ENCODE measurements around the gene CWC22. TPM values are rescaled to one million over a fixed set of nuclear protein-coding genes. Genes with fewer than 3 reads are reported as not detected.
"Not testable (repeated sequence)": the region's sequence is repeated elsewhere in the genome, so short reads cannot be mapped to it uniquely, and the experiment has no call there.

Gene CWC22
- total RNA-seq, 4 donors from 2014 or later, result 20.3 to 27.9 (median 25.5) TPM

GRCh38 chr2:180006231-180006630, 866 bp downstream of the CWC22 start:
- Histone ChIP-seq H3K4me1 (peaks cover 13 to 32% (median 21%) of the 10 kb centered on the region in 4 donors), H3K4me3 (peak overlapping the region; percentile 70 to 93 (median 82)), H3K36me3 (no peaks in the 10 kb centered on the region), H3K27ac (replicated peaks in 1 of 4) (peak overlapping the region; percentile 83 to 93 (median 88)), H3K9me3 (no peaks in the 10 kb centered on the region), H3K27me3 (no peaks in the 10 kb centered on the region)
- intact Hi-C loops (cut with DNase I), result loop anchor here (5.0 kb wide), 1 partner anchor 976 kb away; the partner anchor contains the start of gene UBE2E3
- DNase-seq (ENCODE audit: extremely low spot score), result no peak
- TF ChIP-seq POLR2AphosphoS5 (IDR thresholded peaks at IDR 0.05) (no peak), EP300 (IDR thresholded peaks at IDR 0.05) (no peak), CTCF (IDR thresholded peaks at IDR 0.05) (no peak), POLR2A (IDR thresholded peaks at IDR 0.05; ENCODE audit: low read depth) (no peak)
- WGBS, result 13% methylated on average over 7 of the region's 7 CpGs

- not testable (repeated sequence) for DNase-seq (ENCODE audit: extremely low spot score); H3K36me3 ChIP-seq; H3K27ac ChIP-seq (replicated peaks in 1 of 4); H3K27me3 ChIP-seq; H3K9me3 ChIP-seq
- WGBS, result 98% methylated on average over 7 of the region's 7 CpGs
- Histone ChIP-seq H3K4me1 (peaks cover 13 to 37% (median 24%) of the 10 kb centered on the region in 4 donors), H3K4me3 (peak overlapping the region in 3 of 4 donors; percentile 74 to 93 (median 91))
- intact Hi-C loops (cut with DNase I), result loop anchor here (5.0 kb wide), 1 partner anchor 977 kb away; the partner anchor contains the start of gene UBE2E3
These were observed 1.6 kb downstream of the CWC22 start for GRCh38 chr2:180005465-180005864.

GRCh38 chr2:180004731-180005130, 2.4 kb downstream of the CWC22 start:
- no peak for DNase-seq (ENCODE audit: extremely low spot score)
- intact Hi-C loops (cut with DNase I), result loop anchor here (5.0 kb wide), 1 partner anchor 978 kb away; the partner anchor contains the start of gene UBE2E3
- 85% methylated on average over 5 of the region's 5 CpGs for WGBS
- no peaks in the 10 kb centered on the region for H3K27me3 ChIP-seq
- no peak for TF ChIP-seq POLR2AphosphoS5 (IDR thresholded peaks at IDR 0.05)
- no peak for TF ChIP-seq EP300 (IDR thresholded peaks at IDR 0.05)
- TF ChIP-seq CTCF (IDR thresholded peaks at IDR 0.05), result no peak
- no peak for TF ChIP-seq POLR2A (IDR thresholded peaks at IDR 0.05; ENCODE audit: low read depth)
- H3K9me3 ChIP-seq, result no peaks in the 10 kb centered on the region
- no peak overlapping the region for H3K27ac ChIP-seq (replicated peaks in 1 of 4)
- H3K4me3 ChIP-seq, result no peak overlapping the region
- peaks cover 13 to 41% (median 25%) of the 10 kb centered on the region in 4 donors for H3K4me1 ChIP-seq
- no peaks in the 10 kb centered on the region for H3K36me3 ChIP-seq

GRCh38 chr2:180003559-180003958, 3.5 kb downstream of the CWC22 start:
- 85% methylated on average over 2 of the region's 2 CpGs for WGBS
- intact Hi-C loops (cut with DNase I), result no loop called here
- H3K4me1 ChIP-seq, result peaks cover 13 to 41% (median 25%) of the 10 kb centered on the region in 4 donors

GRCh38 chr2:180003073-180003472, 4.0 kb downstream of the CWC22 start:
- 89% methylated on average over 1 of the region's 1 CpG for WGBS
- H3K27me3 ChIP-seq, result no peaks in the 10 kb centered on the region
- H3K4me3 ChIP-seq, result no peak overlapping the region
- DNase-seq (ENCODE audit: extremely low spot score), result no peak
- peaks cover 13 to 41% (median 25%) of the 10 kb centered on the region in 4 donors for H3K4me1 ChIP-seq
- no peaks in the 10 kb centered on the region for H3K9me3 ChIP-seq
- H3K27ac ChIP-seq (replicated peaks in 1 of 4), result no peak overlapping the region
- intact Hi-C loops (cut with DNase I), result no loop called here
- TF ChIP-seq CTCF (IDR thresholded peaks at IDR 0.05) (no peak), EP300 (IDR thresholded peaks at IDR 0.05) (no peak)
- no peaks in the 10 kb centered on the region for H3K36me3 ChIP-seq

More at GRCh38 chr2:180003559-180003958, 3.5 kb downstream of the CWC22 start:
- Histone ChIP-seq H3K27ac (replicated peaks in 1 of 4) (no peak overlapping the region), H3K9me3 (no peaks in the 10 kb centered on the region), H3K4me3 (no peak overlapping the region), H3K36me3 (no peaks in the 10 kb centered on the region), H3K27me3 (no peaks in the 10 kb centered on the region)
- no peak for DNase-seq (ENCODE audit: extremely low spot score)
- no peak for TF ChIP-seq POLR2A (IDR thresholded peaks at IDR 0.05; ENCODE audit: low read depth)
- no peak for TF ChIP-seq CTCF (IDR thresholded peaks at IDR 0.05)
- no peak for TF ChIP-seq POLR2AphosphoS5 (IDR thresholded peaks at IDR 0.05)
- TF ChIP-seq EP300 (IDR thresholded peaks at IDR 0.05), result no peak

Measured in esophagus muscularis mucosa (tissue), 4 donors.